ENCODE measurements around the gene GPC3. TPM values are rescaled to one million over a fixed set of nuclear protein-coding genes. Genes with fewer than 3 reads are reported as not detected.

Gene GPC3
- total and polyA plus RNA-seq, 2 experiments from 2014 or later = 36.8 to 60.1 TPM

DNA sequence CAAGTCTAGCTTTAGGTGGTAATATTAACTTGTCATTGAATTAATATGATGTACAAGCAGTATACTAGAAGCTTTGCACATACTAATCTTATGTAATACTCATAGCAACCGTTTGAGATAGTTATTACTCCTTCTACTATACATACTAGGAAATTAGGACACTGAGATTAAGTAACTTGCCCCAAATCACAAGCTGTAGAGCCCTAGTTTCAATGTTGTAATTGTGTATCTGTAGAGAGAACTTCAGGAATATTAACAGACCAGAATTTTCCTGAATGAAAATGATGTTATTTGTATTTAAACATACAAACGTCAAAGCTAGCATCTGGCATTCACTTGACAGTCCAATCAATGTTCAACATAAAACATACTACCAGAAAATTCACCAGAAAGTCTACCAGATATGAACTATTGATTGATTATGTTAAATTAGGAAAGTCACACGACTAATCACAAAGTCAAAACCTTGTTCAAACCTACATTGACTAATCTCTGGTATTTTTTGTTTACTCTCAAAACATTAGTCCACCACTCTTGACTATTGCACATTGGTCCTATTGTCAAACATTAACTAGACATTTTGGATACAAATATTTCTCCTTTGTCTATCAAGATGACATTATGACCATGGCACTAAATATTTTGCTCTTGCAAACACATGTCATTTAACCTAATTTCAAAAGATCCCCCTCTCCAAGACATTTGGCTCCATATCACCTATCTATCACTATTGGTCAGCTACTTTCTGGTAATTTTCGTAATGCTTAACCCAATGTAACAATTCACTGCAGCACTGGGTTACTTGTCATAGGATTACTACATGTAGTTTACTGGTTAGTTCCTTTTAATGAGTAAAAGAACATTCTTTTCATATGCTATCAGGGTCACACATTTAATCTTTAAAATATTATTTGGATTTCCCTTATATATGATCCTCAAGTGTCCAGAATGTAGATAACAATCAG, 100.7 kb downstream of the GPC3 start:
- Mint-ChIP-seq H3K4me3 (no peak overlapping the region), H3K4me1 (peaks cover 22% of the 10 kb centered on the region; the same call in 2 of the 3 replicates), H3K36me3 (ENCODE audit: low read depth) (no peaks in the 10 kb centered on the region; the same call in 2 of the 3 replicates), H3K27ac (no peak overlapping the region), H3K9me3 (no peaks in the 10 kb centered on the region), H3K27me3 (ENCODE audit: insufficient read depth, low read depth, poor library complexity) (peaks cover 3% of the 10 kb centered on the region)
- no peak overlapping the region for H2AFZ ChIP-seq
- TF ChIP-seq, protein P1, sequence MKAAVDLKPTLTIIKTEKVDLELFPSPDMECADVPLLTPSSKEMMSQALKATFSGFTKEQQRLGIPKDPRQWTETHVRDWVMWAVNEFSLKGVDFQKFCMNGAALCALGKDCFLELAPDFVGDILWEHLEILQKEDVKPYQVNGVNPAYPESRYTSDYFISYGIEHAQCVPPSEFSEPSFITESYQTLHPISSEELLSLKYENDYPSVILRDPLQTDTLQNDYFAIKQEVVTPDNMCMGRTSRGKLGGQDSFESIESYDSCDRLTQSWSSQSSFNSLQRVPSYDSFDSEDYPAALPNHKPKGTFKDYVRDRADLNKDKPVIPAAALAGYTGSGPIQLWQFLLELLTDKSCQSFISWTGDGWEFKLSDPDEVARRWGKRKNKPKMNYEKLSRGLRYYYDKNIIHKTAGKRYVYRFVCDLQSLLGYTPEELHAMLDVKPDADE (IDR thresholded peaks at IDR 0.05) = no peak
- TF ChIP-seq EZH2 (IDR thresholded peaks at IDR 0.05; ENCODE audit: low read depth, unreplicated experiment) = no peak
- TF ChIP-seq CREB1 (CRISPR knock-in tag; IDR thresholded peaks at IDR 0.05; ENCODE audit: low read depth) = no peak
- TF ChIP-seq, protein P2, sequence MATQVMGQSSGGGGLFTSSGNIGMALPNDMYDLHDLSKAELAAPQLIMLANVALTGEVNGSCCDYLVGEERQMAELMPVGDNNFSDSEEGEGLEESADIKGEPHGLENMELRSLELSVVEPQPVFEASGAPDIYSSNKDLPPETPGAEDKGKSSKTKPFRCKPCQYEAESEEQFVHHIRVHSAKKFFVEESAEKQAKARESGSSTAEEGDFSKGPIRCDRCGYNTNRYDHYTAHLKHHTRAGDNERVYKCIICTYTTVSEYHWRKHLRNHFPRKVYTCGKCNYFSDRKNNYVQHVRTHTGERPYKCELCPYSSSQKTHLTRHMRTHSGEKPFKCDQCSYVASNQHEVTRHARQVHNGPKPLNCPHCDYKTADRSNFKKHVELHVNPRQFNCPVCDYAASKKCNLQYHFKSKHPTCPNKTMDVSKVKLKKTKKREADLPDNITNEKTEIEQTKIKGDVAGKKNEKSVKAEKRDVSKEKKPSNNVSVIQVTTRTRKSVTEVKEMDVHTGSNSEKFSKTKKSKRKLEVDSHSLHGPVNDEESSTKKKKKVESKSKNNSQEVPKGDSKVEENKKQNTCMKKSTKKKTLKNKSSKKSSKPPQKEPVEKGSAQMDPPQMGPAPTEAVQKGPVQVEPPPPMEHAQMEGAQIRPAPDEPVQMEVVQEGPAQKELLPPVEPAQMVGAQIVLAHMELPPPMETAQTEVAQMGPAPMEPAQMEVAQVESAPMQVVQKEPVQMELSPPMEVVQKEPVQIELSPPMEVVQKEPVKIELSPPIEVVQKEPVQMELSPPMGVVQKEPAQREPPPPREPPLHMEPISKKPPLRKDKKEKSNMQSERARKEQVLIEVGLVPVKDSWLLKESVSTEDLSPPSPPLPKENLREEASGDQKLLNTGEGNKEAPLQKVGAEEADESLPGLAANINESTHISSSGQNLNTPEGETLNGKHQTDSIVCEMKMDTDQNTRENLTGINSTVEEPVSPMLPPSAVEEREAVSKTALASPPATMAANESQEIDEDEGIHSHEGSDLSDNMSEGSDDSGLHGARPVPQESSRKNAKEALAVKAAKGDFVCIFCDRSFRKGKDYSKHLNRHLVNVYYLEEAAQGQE (IDR thresholded peaks at IDR 0.05; ENCODE audit: unreplicated experiment) = no peak
- TF ChIP-seq POLR2AphosphoS5 (IDR thresholded peaks at IDR 0.05; ENCODE audit: low read depth) = no peak
- TF ChIP-seq ZNF331 (CRISPR knock-in tag; IDR thresholded peaks at IDR 0.05; ENCODE audit: low read depth) = no peak
- TF ChIP-seq, protein P3, sequence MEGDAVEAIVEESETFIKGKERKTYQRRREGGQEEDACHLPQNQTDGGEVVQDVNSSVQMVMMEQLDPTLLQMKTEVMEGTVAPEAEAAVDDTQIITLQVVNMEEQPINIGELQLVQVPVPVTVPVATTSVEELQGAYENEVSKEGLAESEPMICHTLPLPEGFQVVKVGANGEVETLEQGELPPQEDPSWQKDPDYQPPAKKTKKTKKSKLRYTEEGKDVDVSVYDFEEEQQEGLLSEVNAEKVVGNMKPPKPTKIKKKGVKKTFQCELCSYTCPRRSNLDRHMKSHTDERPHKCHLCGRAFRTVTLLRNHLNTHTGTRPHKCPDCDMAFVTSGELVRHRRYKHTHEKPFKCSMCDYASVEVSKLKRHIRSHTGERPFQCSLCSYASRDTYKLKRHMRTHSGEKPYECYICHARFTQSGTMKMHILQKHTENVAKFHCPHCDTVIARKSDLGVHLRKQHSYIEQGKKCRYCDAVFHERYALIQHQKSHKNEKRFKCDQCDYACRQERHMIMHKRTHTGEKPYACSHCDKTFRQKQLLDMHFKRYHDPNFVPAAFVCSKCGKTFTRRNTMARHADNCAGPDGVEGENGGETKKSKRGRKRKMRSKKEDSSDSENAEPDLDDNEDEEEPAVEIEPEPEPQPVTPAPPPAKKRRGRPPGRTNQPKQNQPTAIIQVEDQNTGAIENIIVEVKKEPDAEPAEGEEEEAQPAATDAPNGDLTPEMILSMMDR (conservative IDR thresholded peaks at IDR 0.05; ENCODE audit: low read depth in 2 of 2) = no peak
- no peak for TF ChIP-seq ZNF114 (CRISPR knock-in tag; IDR thresholded peaks at IDR 0.05)
- no peak for TF ChIP-seq EZH2phosphoT487 (IDR thresholded peaks at IDR 0.05; ENCODE audit: unreplicated experiment)
- TF ChIP-seq STAT1 (IDR thresholded peaks at IDR 0.05; ENCODE audit: unreplicated experiment) = no peak
- peaks cover 14% of the 10 kb centered on the region; the same call in 1 of the 2 replicates for H3K4me1 ChIP-seq (ENCODE audit: insufficient read depth)
- no peaks in the 10 kb centered on the region for H3F3A ChIP-seq (replicated peaks; ENCODE audit: low read depth)
- no peaks in the 10 kb centered on the region for H3K9me2 ChIP-seq (ENCODE audit: insufficient read depth)
- no peak overlapping the region for H3K4me3 ChIP-seq
- ATAC-seq = no peak
- H3K27ac ChIP-seq (ENCODE audit: low read depth) = no peak overlapping the region
- H4K20me1 ChIP-seq (replicated peaks; ENCODE audit: insufficient read depth) = no peaks in the 10 kb centered on the region
- H3K79me2 ChIP-seq (replicated peaks; ENCODE audit: insufficient read depth) = no peaks in the 10 kb centered on the region
- H3K4me2 ChIP-seq = no peak overlapping the region
- no peak for DNase-seq (ENCODE audit: low spot score)
- H3K27me3 ChIP-seq (ENCODE audit: insufficient read depth) = no peaks in the 10 kb centered on the region
- no peaks in the 10 kb centered on the region for H3K36me3 ChIP-seq (ENCODE audit: insufficient read depth)

All from GM23338 (cell line).